K562 (cell line): ENCODE measurements around the gene SLC35G6. TPM values are rescaled to one million over a fixed set of nuclear protein-coding genes. Genes with fewer than 3 reads are reported as not detected.

Experiments
- CHD7 ChIP-seq: fragments of 200-600 bp; sonication (generic); IDR thresholded peaks from one replicate; pipeline ENCODE4 v1.6.1; 2012; ENCODE audit warnings: mild to moderate bottlenecking, low read depth, low read length, inconsistent platforms
- CREM ChIP-seq: IDR thresholded peaks from 2 replicates; pipeline ENCODE4 v1.6.1; 2014; ENCODE audit warnings: antibody characterized with exemption, low read depth
- E2F6 ChIP-seq, 2 experiments: IDR thresholded peaks; 2 replicates each; pipeline ENCODE4 v1.6.1; 2011; ENCODE audit warnings: borderline replicate concordance in 1 of 2, control low read depth in 1 of 2, low read depth in 1 of 2, low read length in 1 of 2, mild to moderate bottlenecking in 1 of 2, mixed read lengths in 1 of 2, moderate library complexity in 1 of 2; ENCODE audit not compliant: insufficient read depth in 1 of 2, insufficient read length in 1 of 2, poor library complexity in 1 of 2, severe bottlenecking in 1 of 2; ENCODE audit errors: extremely low read depth in 1 of 2
- EP400 ChIP-seq: fragments of 450-650 bp; IDR thresholded peaks from 2 replicates; pipeline ENCODE4 v1.6.1; 2017; ENCODE audit warnings: antibody characterized with exemption, mild to moderate bottlenecking, moderate library complexity
- KAT7 ChIP-seq: sonication (generic); formaldehyde crosslinking; IDR thresholded peaks from 2 replicates; pipeline ENCODE4 v1.8.0; 2022; ENCODE audit warnings: missing genetic modification reagents, mild to moderate bottlenecking, borderline replicate concordance
- NELFE ChIP-seq: IDR thresholded peaks from 2 replicates; pipeline ENCODE4 v1.6.1; 2011; ENCODE audit warnings: mild to moderate bottlenecking; ENCODE audit not compliant: insufficient read depth, insufficient read length
- PHB2 ChIP-seq: fragments of 450-650 bp; IDR thresholded peaks from 2 replicates; pipeline ENCODE4 v1.6.1; 2017; ENCODE audit warnings: low read depth
- SPI1 ChIP-seq: IDR thresholded peaks from 2 replicates; pipeline ENCODE4 v1.6.1; 2011; ENCODE audit warnings: low read depth, low read length, control low read depth, borderline replicate concordance
- ZBTB8A ChIP-seq: fragments of 450-650 bp; IDR thresholded peaks from 2 replicates; pipeline ENCODE4 v1.6.1; 2018; ENCODE audit warnings: mild to moderate bottlenecking, moderate library complexity; ENCODE audit not compliant: partially characterized antibody
- ZNF277 ChIP-seq: fragments of 250-450 bp; sonication (Bioruptor Pico); IDR thresholded peaks from 2 replicates; pipeline ENCODE4 v1.8.0; 2022; ENCODE audit warnings: inconsistent platforms, mild to moderate bottlenecking, moderate library complexity, borderline replicate concordance
- ZNF778 ChIP-seq: fragments of 450-650 bp; formaldehyde crosslinking; IDR thresholded peaks from 2 replicates; pipeline ENCODE4 v1.4.0; 2020; ENCODE audit warnings: mild to moderate bottlenecking, moderate library complexity
- polyA plus RNA-seq, 8 experiments: library from polyadenylated mRNA; depleted of rRNA in 4 of 8; stranded (reverse) in 5 of 8; unstranded in 3 of 8; fragments of >200 nt; fragmentation: Nextera tagmentation in 2 of 8; fragmentation: Illumina TruSeq in 1 of 8; extraction: Ambion mirVana in 2 of 8; extraction: Trizol in 1 of 8; gene quantifications; 2 replicates each; pipeline versions ENCODE4 v1.2.1 to v1.2.3, GENCODE V29; 2011 to 2014; ENCODE audit warnings: inconsistent platforms in 1 of 8, missing spikeins in 1 of 8
- total RNA-seq, 7 experiments: library from RNA; depleted of rRNA in 6 of 7; stranded (reverse); fragments of >200 nt in 6 of 7; fragmentation: Illumina TruSeq in 2 of 7; extraction: Trizol in 2 of 7; gene quantifications; 2 replicates each; pipeline versions ENCODE4 v1.2.1 to v1.2.3, GENCODE V29; 2011 to 2021; ENCODE audit warnings: low replicate concordance in 1 of 7

SLC35G6 gene
- total and polyA plus RNA-seq, 9 of the 15 experiments (the other 6 are each of a cell fraction or from before 2014, with no cell fraction given) = not detected

- TF ChIP-seq E2F6 (IDR thresholded peaks at IDR 0.05; ENCODE audit: borderline replicate concordance in 1 of 2, extremely low read depth in 1 of 2, insufficient read depth in 1 of 2, insufficient read length in 1 of 2, low read depth in 1 of 2, low read length in 1 of 2, poor library complexity in 1 of 2, severe bottlenecking in 1 of 2) (peak; percentile 61 to 66), CREM (peak; percentile 32; the same call in 1 of the 2 replicates), NELFE (no peak), PHB2 (no peak), KAT7 (CRISPR knock-in tag) (0 out of 2 replicates have a peak, but pooled peaks have one; percentile 24), EP400 (peak; percentile 36; the same call in 1 of the 2 replicates), CHD7 (no peak), ZNF778 (CRISPR knock-in tag) (no peak), ZBTB8A (no peak), ZNF277 (CRISPR knock-in tag) (no peak), SPI1 (no peak)
These were observed 5.4 kb upstream of the SLC35G6 start (continued) for GRCh38 chr17:7475764-7476422.
